ENCODE measurements around the gene CACNA1H.

GRCh38 chr16:1132431-1132830 lies 20.5 kb upstream of the CACNA1H start:
- no peak for TF ChIP-seq EZH2 (IDR thresholded peaks at IDR 0.05; ENCODE audit: borderline replicate concordance, low read length)
- TF ChIP-seq CTCF (conservative IDR thresholded peaks at IDR 0.05 in 1 of 2, IDR thresholded peaks at IDR 0.05 in 1 of 2; ENCODE audit: extremely low read depth in 1 of 2, insufficient read depth in 1 of 2, low read depth in 1 of 2, low read length in 2 of 2) = no peak

All from mammary epithelial cell (primary cell).